ENCODE measurements around the gene GRIK3. TPM values are rescaled to one million over a fixed set of nuclear protein-coding genes. Genes with fewer than 3 reads are reported as not detected.

Gene GRIK3
- total RNA-seq, 1 experiment from 2014 or later: 5.5 TPM

GRCh38 chr1:36872858-36873257 lies 161.5 kb downstream of the GRIK3 start:
- Mint-ChIP-seq H3K27me3 (ENCODE audit: low read depth) (no peaks in the 10 kb centered on the region; the same call in 1 of the 2 replicates), H3K36me3 (no peaks in the 10 kb centered on the region), H3K4me3 (no peak overlapping the region), H3K4me1 (peaks cover 3% of the 10 kb centered on the region; the same call in 1 of the 2 replicates), H3K27ac (no peak overlapping the region), H3K9me3 (no peaks in the 10 kb centered on the region)
- CTCF ChIA-PET: no interaction called here
- no peak for ATAC-seq
- no peak for DNase-seq (ENCODE audit: low spot score)
- POLR2A ChIA-PET: no interaction called here
- TF ChIP-seq ETV6 (CRISPR knock-in tag; IDR thresholded peaks at IDR 0.05) (no peak), GTF2I (CRISPR knock-in tag; conservative IDR thresholded peaks at IDR 0.05) (no peak), ZMAT4 (CRISPR knock-in tag; IDR thresholded peaks at IDR 0.05) (no peak), ZNF138 (CRISPR knock-in tag; conservative IDR thresholded peaks at IDR 0.05) (no peak), NFYB (CRISPR knock-in tag; conservative IDR thresholded peaks at IDR 0.05; ENCODE audit: low read depth) (no peak), ELF4 (CRISPR knock-in tag; IDR thresholded peaks at IDR 0.05; ENCODE audit: low read depth) (no peak), CREB1 (CRISPR knock-in tag; IDR thresholded peaks at IDR 0.05) (no peak), ZNF416 (CRISPR knock-in tag; IDR thresholded peaks at IDR 0.05) (no peak), SMAD3 (CRISPR knock-in tag; IDR thresholded peaks at IDR 0.05; ENCODE audit: borderline replicate concordance) (no peak), HMGXB4 (CRISPR knock-in tag; IDR thresholded peaks at IDR 0.05) (no peak), FOXP1 (CRISPR knock-in tag; IDR thresholded peaks at IDR 0.05; ENCODE audit: borderline replicate concordance) (no peak), RELA (CRISPR knock-in tag; IDR thresholded peaks at IDR 0.05; ENCODE audit: borderline replicate concordance) (no peak), TCF7 (CRISPR knock-in tag; IDR thresholded peaks at IDR 0.05; ENCODE audit: low read depth) (no peak), MXD4 (CRISPR knock-in tag; IDR thresholded peaks at IDR 0.05; ENCODE audit: borderline replicate concordance) (no peak)

GRCh38 chr1:36872126-36872754 lies 162.1 kb downstream of the GRIK3 start:
- no peak overlapping the region for H3K27ac Mint-ChIP-seq
- no peaks in the 10 kb centered on the region for H3K9me3 Mint-ChIP-seq
- DNase-seq (ENCODE audit: low spot score): no peak
- H3K4me3 Mint-ChIP-seq: no peak overlapping the region
- H3K27me3 Mint-ChIP-seq (ENCODE audit: low read depth): no peaks in the 10 kb centered on the region; the same call in 1 of the 2 replicates
- ATAC-seq: no peak
- H3K36me3 Mint-ChIP-seq: no peaks in the 10 kb centered on the region
- CTCF ChIA-PET: interaction anchor here (0.6 kb wide), 1 partner anchor 341 kb away, joined by 3 read pairs; no protein-coding TSS in a partner anchor
- POLR2A ChIA-PET: no interaction called here
- H3K4me1 Mint-ChIP-seq: peaks cover 3% of the 10 kb centered on the region; the same call in 1 of the 2 replicates
- TF ChIP-seq ZNF219 (CRISPR knock-in tag; IDR thresholded peaks at IDR 0.05; ENCODE audit: borderline replicate concordance) (no peak), TEAD4 (CRISPR knock-in tag; IDR thresholded peaks at IDR 0.05) (no peak), ZNF263 (CRISPR knock-in tag; IDR thresholded peaks at IDR 0.05; ENCODE audit: low read depth) (no peak), GTF2I (CRISPR knock-in tag; conservative IDR thresholded peaks at IDR 0.05) (no peak), AFF4 (CRISPR knock-in tag; IDR thresholded peaks at IDR 0.05; ENCODE audit: borderline replicate concordance) (no peak), ZNF425 (CRISPR knock-in tag; conservative IDR thresholded peaks at IDR 0.05) (no peak), FOXK1 (CRISPR knock-in tag; IDR thresholded peaks at IDR 0.05) (no peak), ARID4B (CRISPR knock-in tag; IDR thresholded peaks at IDR 0.05; ENCODE audit: borderline replicate concordance) (no peak)

All from WTC11 (cell line).